GM12878 (cell line): Measurements from ENCODE around the gene SIX3. TPM values are rescaled to one million over a fixed set of nuclear protein-coding genes. Genes with fewer than 3 reads are reported as not detected.

Experiments used
- ATF7 ChIP-seq: fragments of 450-650 bp; IDR thresholded peaks from 2 replicates; pipeline ENCODE4 v1.6.1; 2016; ENCODE audit warnings: low read depth, mild to moderate bottlenecking
- EED ChIP-seq: sonication (generic); IDR thresholded peaks from 2 replicates; pipeline ENCODE4 v1.6.1; 2016; ENCODE audit warnings: antibody characterized with exemption, low read depth
- LARP7 ChIP-seq: fragments of 450-650 bp; IDR thresholded peaks from 2 replicates; pipeline ENCODE4 v1.6.1; 2017; ENCODE audit warnings: mild to moderate bottlenecking
- MYC ChIP-seq: IDR thresholded peaks from 2 replicates; pipeline ENCODE4 v1.6.1; 2011; ENCODE audit warnings: mild to moderate bottlenecking, low read length, moderate library complexity, inconsistent platforms; ENCODE audit not compliant: insufficient read depth, insufficient replicate concordance, insufficient read length, severe bottlenecking
- PAX8 ChIP-seq: fragments of 450-650 bp; IDR thresholded peaks from 2 replicates; pipeline ENCODE4 v1.6.1; 2017; ENCODE audit warnings: mild to moderate bottlenecking, moderate library complexity
- POLR2A ChIP-seq: IDR thresholded peaks from 2 replicates; pipeline ENCODE4 v1.6.1; 2011; ENCODE audit warnings: low read depth, mild to moderate bottlenecking, low read length
- YY1 ChIP-seq: IDR thresholded peaks from 2 replicates; pipeline ENCODE4 v1.6.1; 2011; ENCODE audit warnings: low read depth, mild to moderate bottlenecking, low read length
- ZBTB40 ChIP-seq: fragments of 450-650 bp; IDR thresholded peaks from 2 replicates; pipeline ENCODE4 v1.6.1; 2016; ENCODE audit warnings: mild to moderate bottlenecking, moderate library complexity, borderline replicate concordance
- ZNF217 ChIP-seq: fragments of 450-650 bp; IDR thresholded peaks from 2 replicates; pipeline ENCODE4 v1.6.1; 2017; ENCODE audit warnings: antibody characterized with exemption, mild to moderate bottlenecking
- polyA plus RNA-seq, 11 experiments: library from polyadenylated mRNA; depleted of rRNA in 4 of 11; unstranded in 6 of 11; stranded (reverse) in 5 of 11; fragments of >200 nt; fragmentation: Nextera tagmentation in 4 of 11; fragmentation: Illumina TruSeq in 1 of 11; extraction: Ambion mirVana in 4 of 11; extraction: Trizol in 1 of 11; gene quantifications; 1 replicate in 1 of 11; 2 replicates in 10 of 11; pipeline versions ENCODE4 v1.2.1 to v1.2.3, GENCODE V29; 2011 to 2016; ENCODE audit warnings: inconsistent platforms in 2 of 11, missing spikeins in 2 of 11, low read depth in 1 of 11
- total RNA-seq, 4 experiments: library from RNA; depleted of rRNA in 3 of 4; stranded (reverse); fragments of >200 nt in 3 of 4; fragmentation: Illumina TruSeq in 1 of 4; extraction: Trizol in 1 of 4; gene quantifications; 2 replicates each; pipeline versions ENCODE4 v1.2.1 to v1.2.3, GENCODE V29; 2013 to 2021
- TF ChIP-seq, protein P1 (sequence below): fragments of 450-650 bp; IDR thresholded peaks from 2 replicates; pipeline ENCODE4 v1.6.1; 2018; ENCODE audit warnings: borderline replicate concordance, mild to moderate bottlenecking; ENCODE audit not compliant: partially characterized antibody
- TF ChIP-seq, protein P2 (sequence below): IDR thresholded peaks from 2 replicates; pipeline ENCODE4 v1.6.1; 2011; ENCODE audit warnings: mild to moderate bottlenecking, low read depth, low read length, moderate library complexity; ENCODE audit not compliant: insufficient replicate concordance

Gene SIX3
- total and polyA plus RNA-seq, 10 of the 15 experiments (the other 5 are each of a cell fraction or from before 2014, with no cell fraction given) = 0.05 to 0.42 (median 0.13) TPM; not detected in 4

- TF ChIP-seq ZBTB40 (no peak), EED (no peak), MYC (no peak), ATF7 (no peak), LARP7 (no peak), PAX8 (no peak), YY1 (no peak), POLR2A (no peak), ZNF217 (no peak)
- TF ChIP-seq, protein P1, sequence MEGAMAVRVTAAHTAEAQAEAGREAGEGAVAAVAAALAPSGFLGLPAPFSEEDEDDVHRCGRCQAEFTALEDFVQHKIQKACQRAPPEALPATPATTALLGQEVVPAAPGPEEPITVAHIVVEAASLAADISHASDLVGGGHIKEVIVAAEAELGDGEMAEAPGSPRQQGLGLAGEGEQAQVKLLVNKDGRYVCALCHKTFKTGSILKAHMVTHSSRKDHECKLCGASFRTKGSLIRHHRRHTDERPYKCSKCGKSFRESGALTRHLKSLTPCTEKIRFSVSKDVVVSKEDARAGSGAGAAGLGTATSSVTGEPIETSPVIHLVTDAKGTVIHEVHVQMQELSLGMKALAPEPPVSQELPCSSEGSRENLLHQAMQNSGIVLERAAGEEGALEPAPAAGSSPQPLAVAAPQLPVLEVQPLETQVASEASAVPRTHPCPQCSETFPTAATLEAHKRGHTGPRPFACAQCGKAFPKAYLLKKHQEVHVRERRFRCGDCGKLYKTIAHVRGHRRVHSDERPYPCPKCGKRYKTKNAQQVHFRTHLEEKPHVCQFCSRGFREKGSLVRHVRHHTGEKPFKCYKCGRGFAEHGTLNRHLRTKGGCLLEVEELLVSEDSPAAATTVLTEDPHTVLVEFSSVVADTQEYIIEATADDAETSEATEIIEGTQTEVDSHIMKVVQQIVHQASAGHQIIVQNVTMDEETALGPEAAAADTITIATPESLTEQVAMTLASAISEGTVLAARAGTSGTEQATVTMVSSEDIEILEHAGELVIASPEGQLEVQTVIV = no peak
- TF ChIP-seq, protein P2, sequence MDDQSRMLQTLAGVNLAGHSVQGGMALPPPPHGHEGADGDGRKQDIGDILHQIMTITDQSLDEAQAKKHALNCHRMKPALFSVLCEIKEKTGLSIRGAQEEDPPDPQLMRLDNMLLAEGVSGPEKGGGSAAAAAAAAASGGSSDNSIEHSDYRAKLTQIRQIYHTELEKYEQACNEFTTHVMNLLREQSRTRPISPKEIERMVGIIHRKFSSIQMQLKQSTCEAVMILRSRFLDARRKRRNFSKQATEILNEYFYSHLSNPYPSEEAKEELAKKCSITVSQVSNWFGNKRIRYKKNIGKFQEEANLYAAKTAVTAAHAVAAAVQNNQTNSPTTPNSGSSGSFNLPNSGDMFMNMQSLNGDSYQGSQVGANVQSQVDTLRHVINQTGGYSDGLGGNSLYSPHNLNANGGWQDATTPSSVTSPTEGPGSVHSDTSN = no peak
These were observed 31.7 kb upstream of the SIX3 start (continued) for GRCh38 chr2:44909831-44910230.
